ENCODE measurements around the gene F7.
"Not testable (repeated sequence)": the region's sequence is repeated elsewhere in the genome, so short reads cannot be mapped to it uniquely, and the experiment has no call there.

The F7 gene

GRCh38 chr13:113072376-113072775 lies 33.2 kb upstream of the F7 start:
- no peak for DNase-seq (ENCODE audit: low spot score)

GRCh38 chr13:113073942-113074341 lies 31.6 kb upstream of the F7 start:
- no peak for DNase-seq (ENCODE audit: low spot score)

- no peak for DNase-seq (ENCODE audit: low spot score)
Measured at GRCh38 chr13:113074401-113074800, 31.2 kb upstream of the F7 start.

GRCh38 chr13:113074876-113075275 lies 30.7 kb upstream of the F7 start:
- DNase-seq (ENCODE audit: low spot score): no peak

GRCh38 chr13:113075711-113076110 lies 29.9 kb upstream of the F7 start:
- DNase-seq (ENCODE audit: low spot score): no peak

- DNase-seq (ENCODE audit: low spot score): no peak
Measured at GRCh38 chr13:113076681-113077401, 28.8 kb upstream of the F7 start.

GRCh38 chr13:113077566-113077952 lies 28.0 kb upstream of the F7 start:
- no peak for DNase-seq (ENCODE audit: low spot score)

- no peak for DNase-seq (ENCODE audit: low spot score)
Measured at GRCh38 chr13:113077953-113078901, 27.4 kb upstream of the F7 start.

- no peak for DNase-seq (ENCODE audit: low spot score)
Measured at GRCh38 chr13:113078902-113079780, 26.4 kb upstream of the F7 start.

GRCh38 chr13:113079781-113080080 lies 25.9 kb upstream of the F7 start:
- not testable (repeated sequence) for DNase-seq (ENCODE audit: low spot score)

GRCh38 chr13:113080361-113080831 lies 25.2 kb upstream of the F7 start:
- no peak for DNase-seq (ENCODE audit: low spot score)

- DNase-seq (ENCODE audit: low spot score): no peak
Measured at GRCh38 chr13:113080901-113081521, 24.6 kb upstream of the F7 start.

GRCh38 chr13:113082198-113083021 lies 23.2 kb upstream of the F7 start:
- no peak for DNase-seq (ENCODE audit: low spot score)

GRCh38 chr13:113083022-113083373 lies 22.6 kb upstream of the F7 start:
- DNase-seq (ENCODE audit: low spot score): no peak

- no peak for DNase-seq (ENCODE audit: low spot score)
Measured at GRCh38 chr13:113083402-113084061, 22.1 kb upstream of the F7 start.

GRCh38 chr13:113084094-113084942 lies 21.3 kb upstream of the F7 start:
- DNase-seq (ENCODE audit: low spot score): no peak

- no peak for DNase-seq (ENCODE audit: low spot score)
Measured at GRCh38 chr13:113084943-113085540, 20.5 kb upstream of the F7 start.

GRCh38 chr13:113086031-113086750 lies 19.4 kb upstream of the F7 start:
- no peak for DNase-seq (ENCODE audit: low spot score)

All from kidney tubule cell (primary cell).